ENCODE results near the gene BOD1L2.

- no peak for TF ChIP-seq EZH2phosphoT487 (IDR thresholded peaks at IDR 0.05; ENCODE audit: borderline replicate concordance, low read depth, low read length)
- no peak for TF ChIP-seq CTCF (conservative IDR thresholded peaks at IDR 0.05; ENCODE audit: low read length)
These were observed 20.9 kb downstream of the BOD1L2 start for GRCh38 chr18:57167617-57168308.
